Muscle layer of duodenum (tissue), 2 donors: Measurements from ENCODE around the gene RRM2.

Experiments
- H3K27ac ChIP-seq: one replicate; pipeline ENCODE4 v1.7.0; 2013; ENCODE audit warnings: mild to moderate bottlenecking, low read length
- H3K27me3 ChIP-seq: one replicate; pipeline ENCODE4 v1.7.0; 2013; ENCODE audit warnings: low read depth, mild to moderate bottlenecking, control low read depth, low read length
- H3K36me3 ChIP-seq, 2 donors: one replicate each; pipeline ENCODE4 v1.7.0; 2013; ENCODE audit warnings: low read length in 2 of 2, control low read depth in 1 of 2, mild to moderate bottlenecking in 1 of 2; ENCODE audit not compliant: insufficient read depth in 2 of 2, control insufficient read depth in 1 of 2
- H3K4me1 ChIP-seq, 2 donors: one replicate each; pipeline ENCODE4 v1.7.0; 2013; ENCODE audit warnings: low read length in 2 of 2, mild to moderate bottlenecking in 2 of 2, control low read depth in 1 of 2, moderate library complexity in 1 of 2; ENCODE audit not compliant: insufficient read depth in 2 of 2, control insufficient read depth in 1 of 2
- H3K4me3 ChIP-seq, 2 donors: one replicate each; pipeline ENCODE4 v1.7.0; 2013; ENCODE audit warnings: low read length in 2 of 2, low read depth in 1 of 2, mild to moderate bottlenecking in 1 of 2
- H3K9me3 ChIP-seq, 2 donors: one replicate each; pipeline ENCODE4 v1.7.0; 2013; ENCODE audit warnings: low read length in 2 of 2, control low read depth in 1 of 2, mild to moderate bottlenecking in 1 of 2; ENCODE audit not compliant: control insufficient read depth in 1 of 2
- donor health status: healthy.

Gene RRM2

GRCh38 chr2:10132996-10133647 lies 10.6 kb downstream of the RRM2 start:
- Histone ChIP-seq H3K27ac (no peak overlapping the region), H3K4me1 (no peaks in the 10 kb centered on the region), H3K4me3 (no peak overlapping the region), H3K9me3 (no peaks in the 10 kb centered on the region), H3K36me3 (no peaks in the 10 kb centered on the region), H3K27me3 (no peaks in the 10 kb centered on the region)

- H3K27ac ChIP-seq, result no peak overlapping the region
- no peaks in the 10 kb centered on the region for H3K9me3 ChIP-seq
- H3K27me3 ChIP-seq, result no peaks in the 10 kb centered on the region
- no peak overlapping the region for H3K4me3 ChIP-seq
- no peaks in the 10 kb centered on the region for H3K4me1 ChIP-seq
- no peaks in the 10 kb centered on the region for H3K36me3 ChIP-seq
Measured at GRCh38 chr2:10135296-10136089, 13.0 kb downstream of the RRM2 start.

GRCh38 chr2:10136101-10136934 lies 13.8 kb downstream of the RRM2 start:
- H3K27ac ChIP-seq, result no peak overlapping the region
- no peak overlapping the region for H3K4me3 ChIP-seq
- H3K9me3 ChIP-seq, result no peaks in the 10 kb centered on the region
- no peaks in the 10 kb centered on the region for H3K27me3 ChIP-seq
- no peaks in the 10 kb centered on the region for H3K4me1 ChIP-seq
- no peaks in the 10 kb centered on the region for H3K36me3 ChIP-seq

- H3K4me1 ChIP-seq, result no peaks in the 10 kb centered on the region
- no peak overlapping the region for H3K4me3 ChIP-seq
- H3K27me3 ChIP-seq, result no peaks in the 10 kb centered on the region
- H3K9me3 ChIP-seq, result no peaks in the 10 kb centered on the region
- no peak overlapping the region for H3K27ac ChIP-seq
- H3K36me3 ChIP-seq, result no peaks in the 10 kb centered on the region
Measured at GRCh38 chr2:10137053-10137843, 14.7 kb downstream of the RRM2 start.

- H3K4me1 ChIP-seq, result no peaks in the 10 kb centered on the region
- H3K9me3 ChIP-seq, result no peaks in the 10 kb centered on the region
- H3K4me3 ChIP-seq, result no peak overlapping the region
- H3K36me3 ChIP-seq, result no peaks in the 10 kb centered on the region
- H3K27me3 ChIP-seq, result no peaks in the 10 kb centered on the region
- no peak overlapping the region for H3K27ac ChIP-seq
Measured at GRCh38 chr2:10139536-10139935, 17.0 kb downstream of the RRM2 start.

- H3K4me3 ChIP-seq, result no peak overlapping the region
- no peaks in the 10 kb centered on the region for H3K27me3 ChIP-seq
- no peaks in the 10 kb centered on the region for H3K9me3 ChIP-seq
- no peaks in the 10 kb centered on the region for H3K36me3 ChIP-seq
- no peak overlapping the region for H3K27ac ChIP-seq
- H3K4me1 ChIP-seq, result no peaks in the 10 kb centered on the region
Measured at GRCh38 chr2:10140841-10141610, 18.5 kb downstream of the RRM2 start.

GRCh38 chr2:10141736-10142639 lies 19.4 kb downstream of the RRM2 start:
- H3K36me3 ChIP-seq, result no peaks in the 10 kb centered on the region
- H3K4me1 ChIP-seq, result no peaks in the 10 kb centered on the region
- no peak overlapping the region for H3K4me3 ChIP-seq
- no peaks in the 10 kb centered on the region for H3K27me3 ChIP-seq
- H3K9me3 ChIP-seq, result no peaks in the 10 kb centered on the region
- H3K27ac ChIP-seq, result no peak overlapping the region

GRCh38 chr2:10142640-10142965 lies 20.1 kb downstream of the RRM2 start:
- Histone ChIP-seq H3K4me1 (no peaks in the 10 kb centered on the region), H3K36me3 (no peaks in the 10 kb centered on the region), H3K27me3 (no peaks in the 10 kb centered on the region), H3K4me3 (no peak overlapping the region), H3K27ac (no peak overlapping the region), H3K9me3 (no peaks in the 10 kb centered on the region)

- no peaks in the 10 kb centered on the region for H3K4me1 ChIP-seq
- H3K36me3 ChIP-seq, result no peaks in the 10 kb centered on the region
- H3K27me3 ChIP-seq, result no peaks in the 10 kb centered on the region
- H3K9me3 ChIP-seq, result no peaks in the 10 kb centered on the region
- no peak overlapping the region for H3K27ac ChIP-seq
- no peak overlapping the region for H3K4me3 ChIP-seq
Measured at GRCh38 chr2:10144771-10145518, 22.4 kb downstream of the RRM2 start.
